Right lobe of liver (tissue), 6 donors: ENCODE data around the gene TK2. TPM values are rescaled to one million over a fixed set of nuclear protein-coding genes. Genes with fewer than 3 reads are reported as not detected.
A peak's percentile ranks its signal among the peaks of the same experiment; 100 is the strongest.

Experiments used
- ATAC-seq, 4 donors: fragments of 200-7000 bp; cut with Tn5 transposase; one replicate each; pipeline ENCODE4 v1.9.1; 2020; ENCODE audit warnings: mild to moderate bottlenecking in 4 of 4, moderate library complexity in 4 of 4
- DNase-seq, 3 donors: peaks; one replicate each; pipeline ENCODE4 v3.0.0-alpha.2; 2020
- H3K27ac ChIP-seq, 3 donors: fragments of 200-600 bp; one replicate each; pipeline ENCODE4 v1.8.0; 2022
- H3K27me3 ChIP-seq, 2 donors: fragments of 200-600 bp; one replicate each; pipeline ENCODE4 v1.8.0; 2022
- H3K36me3 ChIP-seq, 4 donors: fragments of 200-600 bp; sonication (generic) in 1 of 4; one replicate each; pipeline versions ENCODE4 v1.5.1 to v1.8.0; 2017 to 2022; ENCODE audit warnings: control low read depth in 1 of 4
- H3K4me1 ChIP-seq, 4 donors: fragments of 200-600 bp; sonication (generic) in 1 of 4; one replicate each; pipeline versions ENCODE4 v1.5.1 to v1.8.0; 2017 to 2022; ENCODE audit warnings: control low read depth in 1 of 4
- H3K4me3 ChIP-seq, 3 donors: fragments of 200-600 bp; one replicate each; pipeline ENCODE4 v1.8.0; 2022
- H3K9me3 ChIP-seq, 4 donors: fragments of 200-600 bp; sonication (generic) in 1 of 4; one replicate each; pipeline versions ENCODE4 v1.5.1 to v1.8.0; 2017 to 2022; ENCODE audit warnings: control low read depth in 1 of 4
- POLR2A ChIP-seq: fragments of 450-650 bp; IDR thresholded peaks from one replicate; pipeline ENCODE4 v1.6.1; 2017; ENCODE audit warnings: antibody characterized with exemption, mild to moderate bottlenecking
- WGBS: methylation state at CpG from one replicate; pipeline ENCODE4 v1.1.6; 2018; ENCODE audit warnings: low coverage, low lambda C conversion rate; ENCODE audit not compliant: insufficient coverage; ENCODE audit errors: missing lambda C conversion rate; 5-methylcytosine and 5-hydroxymethylcytosine counted together
- intact Hi-C, 2 donors: fragments of 100-400 bp; cut with DNase I; formaldehyde crosslinking; loops; one replicate each; pipeline versions ENCODE4 v1.11.2 to v1.14.1; 2022
- total RNA-seq, 6 experiments: library from RNA; depleted of rRNA in 2 of 6; stranded (reverse); fragments of >200 nt in 2 of 6; fragmentation: NEBNext Ultra II Directional in 3 of 6; extraction: Animal tissue kit (Norgen Biotek cat#: 25700) in 3 of 6; gene quantifications; one replicate each; pipeline versions ENCODE4 v1.1.0 to v1.2.4, GENCODE V29; 2016 to 2023
- TF ChIP-seq, protein P1 (sequence below), 4 donors: fragments of 200-600 bp in 3 of 4; fragments of 450-650 bp in 1 of 4; IDR thresholded peaks; one replicate each; pipeline versions ENCODE4 v1.5.1 to v1.8.0; 2016 to 2022; ENCODE audit warnings: antibody characterized with exemption in 4 of 4, mild to moderate bottlenecking in 2 of 4
- donor health status: DM: no; HTN: yes; CAD: no.
- donor health status: DM: no; HTN: no; CAD: no.
- donor health status: DM: no; HTN: no; CAD: no.
- donor health status: DM: no; HTN: yes; CAD: no.
- donor health status: DM: no; HTN: yes; CAD: no.

Gene TK2
- total RNA-seq, 6 experiments from 2014 or later: 25.8 to 41.7 (median 33.6) TPM

GRCh38 chr16:66462912-66463311 is 87.0 kb downstream of the TK2 start:
- intact Hi-C loops: no loop called here
- H3K9me3 ChIP-seq: no peaks in the 10 kb centered on the region
- H3K27ac ChIP-seq: no peak overlapping the region
- H3K36me3 ChIP-seq: no peaks in the 10 kb centered on the region
- no peak for ATAC-seq
- TF ChIP-seq, protein P1, sequence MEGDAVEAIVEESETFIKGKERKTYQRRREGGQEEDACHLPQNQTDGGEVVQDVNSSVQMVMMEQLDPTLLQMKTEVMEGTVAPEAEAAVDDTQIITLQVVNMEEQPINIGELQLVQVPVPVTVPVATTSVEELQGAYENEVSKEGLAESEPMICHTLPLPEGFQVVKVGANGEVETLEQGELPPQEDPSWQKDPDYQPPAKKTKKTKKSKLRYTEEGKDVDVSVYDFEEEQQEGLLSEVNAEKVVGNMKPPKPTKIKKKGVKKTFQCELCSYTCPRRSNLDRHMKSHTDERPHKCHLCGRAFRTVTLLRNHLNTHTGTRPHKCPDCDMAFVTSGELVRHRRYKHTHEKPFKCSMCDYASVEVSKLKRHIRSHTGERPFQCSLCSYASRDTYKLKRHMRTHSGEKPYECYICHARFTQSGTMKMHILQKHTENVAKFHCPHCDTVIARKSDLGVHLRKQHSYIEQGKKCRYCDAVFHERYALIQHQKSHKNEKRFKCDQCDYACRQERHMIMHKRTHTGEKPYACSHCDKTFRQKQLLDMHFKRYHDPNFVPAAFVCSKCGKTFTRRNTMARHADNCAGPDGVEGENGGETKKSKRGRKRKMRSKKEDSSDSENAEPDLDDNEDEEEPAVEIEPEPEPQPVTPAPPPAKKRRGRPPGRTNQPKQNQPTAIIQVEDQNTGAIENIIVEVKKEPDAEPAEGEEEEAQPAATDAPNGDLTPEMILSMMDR (IDR thresholded peaks at IDR 0.05): no peak
- no peak for TF ChIP-seq POLR2A
- DNase-seq: no peak
- H3K4me1 ChIP-seq: no peaks in the 10 kb centered on the region
- WGBS: 86% methylated on average over 1 of the region's 1 CpG
- no peaks in the 10 kb centered on the region for H3K27me3 ChIP-seq
- H3K4me3 ChIP-seq: no peak overlapping the region

DNA sequence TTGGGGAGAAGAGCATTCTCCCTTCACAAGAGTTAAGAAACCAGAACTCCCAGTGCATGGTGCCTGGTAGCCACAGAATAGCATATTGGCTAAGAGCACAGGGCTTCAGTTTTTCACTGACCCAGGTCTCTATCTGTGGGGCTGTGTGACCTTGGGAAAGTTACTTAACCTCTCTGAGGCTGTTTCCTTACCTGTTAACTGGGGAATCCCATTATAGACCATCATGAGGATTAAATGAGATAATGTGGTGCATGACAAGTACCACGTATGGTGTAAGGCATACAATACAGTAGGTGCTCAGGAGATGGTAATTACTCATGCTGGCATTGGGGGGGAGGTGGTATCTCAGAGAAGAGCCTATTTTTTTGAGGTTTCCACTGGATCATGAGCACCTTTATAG is 89.2 kb downstream of the TK2 start:
- 60% methylated on average over 1 of the region's 1 CpG for WGBS
- TF ChIP-seq POLR2A: no peak
- TF ChIP-seq, protein P1 (IDR thresholded peaks at IDR 0.05): no peak

DNA sequence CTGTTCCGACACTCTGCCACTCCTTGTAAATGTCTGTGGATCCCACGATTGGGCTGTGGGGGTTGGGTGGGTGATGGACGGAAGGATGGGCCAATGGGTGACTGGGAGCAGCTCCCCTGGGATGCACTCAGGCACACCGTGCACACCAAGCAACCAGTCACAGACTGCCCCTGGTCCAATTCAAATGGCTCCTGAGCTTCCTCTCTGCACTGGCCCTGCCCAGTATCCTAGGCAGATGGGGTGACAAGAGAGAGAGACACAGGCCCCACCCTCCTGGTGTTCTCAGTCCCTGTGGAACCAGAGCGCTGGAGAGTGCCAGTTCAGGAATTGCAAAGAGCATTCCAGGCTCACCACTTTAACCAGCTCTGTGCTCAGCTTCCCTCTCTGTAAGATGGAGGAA is 90.0 kb downstream of the TK2 start:
- DNase-seq (no peak), ATAC-seq (peak in 1 of 4 donors; percentile 19)
- no peaks in the 10 kb centered on the region for H3K36me3 ChIP-seq
- no peak overlapping the region for H3K4me3 ChIP-seq
- H3K27me3 ChIP-seq: no peaks in the 10 kb centered on the region
- intact Hi-C loops: no loop called here
- TF ChIP-seq, protein P1 (IDR thresholded peaks at IDR 0.05): no peak
- TF ChIP-seq POLR2A: no peak
- H3K4me1 ChIP-seq: no peaks in the 10 kb centered on the region
- H3K27ac ChIP-seq: no peak overlapping the region
- no peaks in the 10 kb centered on the region for H3K9me3 ChIP-seq
- WGBS: 33% methylated on average over 3 of the region's 5 CpGs

More for the DNA sequence above, 89.2 kb downstream of the TK2 start:
- Histone ChIP-seq H3K27ac (no peak overlapping the region), H3K36me3 (no peaks in the 10 kb centered on the region), H3K9me3 (no peaks in the 10 kb centered on the region), H3K27me3 (no peaks in the 10 kb centered on the region), H3K4me1 (no peaks in the 10 kb centered on the region), H3K4me3 (no peak overlapping the region)
- ATAC-seq (no peak), DNase-seq (no peak)
- intact Hi-C loops: no loop called here

- no peaks in the 10 kb centered on the region for H3K36me3 ChIP-seq
- no peak for ATAC-seq
- intact Hi-C loops: no loop called here
- H3K9me3 ChIP-seq: no peaks in the 10 kb centered on the region
- H3K27me3 ChIP-seq: no peaks in the 10 kb centered on the region
- H3K27ac ChIP-seq: no peak overlapping the region
- TF ChIP-seq POLR2A: no peak
- TF ChIP-seq, protein P1 (IDR thresholded peaks at IDR 0.05): no peak
- H3K4me1 ChIP-seq: no peaks in the 10 kb centered on the region
- no peak overlapping the region for H3K4me3 ChIP-seq
- 82% methylated on average over 2 of the region's 7 CpGs for WGBS
- no peak for DNase-seq
Observed at GRCh38 chr16:66458853-66459252, 91.1 kb downstream of the TK2 start.

- DNase-seq (no peak), ATAC-seq (no peak)
- no peaks in the 10 kb centered on the region for H3K36me3 ChIP-seq
- no peaks in the 10 kb centered on the region for H3K4me1 ChIP-seq
- H3K4me3 ChIP-seq: no peak overlapping the region
- H3K9me3 ChIP-seq: no peaks in the 10 kb centered on the region
- no peak overlapping the region for H3K27ac ChIP-seq
- intact Hi-C loops: no loop called here
- H3K27me3 ChIP-seq: no peaks in the 10 kb centered on the region
- 58% methylated on average over 3 of the region's 5 CpGs for WGBS
- TF ChIP-seq POLR2A: no peak
- TF ChIP-seq, protein P1 (IDR thresholded peaks at IDR 0.05): no peak
Observed at GRCh38 chr16:66458292-66458691, 91.6 kb downstream of the TK2 start.
